ENCODE results near the gene PRPH2.
"Not testable (repeated sequence)": the region's sequence is repeated elsewhere in the genome, so short reads cannot be mapped to it uniquely, and the experiment has no call there.

Gene PRPH2

GRCh38 chr6:42696526-42697267 lies 25.7 kb downstream of the PRPH2 start:
- DNase-seq, result peak; percentile 77

- peak; percentile 87 for DNase-seq
These were observed 27.8 kb downstream of the PRPH2 start for GRCh38 chr6:42694586-42694985.

GRCh38 chr6:42693725-42694323 lies 28.6 kb downstream of the PRPH2 start:
- no peak for DNase-seq

- peak; percentile 50 for DNase-seq
These were observed 30.1 kb downstream of the PRPH2 start for GRCh38 chr6:42692137-42692911.

- no peak for DNase-seq
These were observed 31.5 kb downstream of the PRPH2 start for GRCh38 chr6:42690872-42691271.

GRCh38 chr6:42690151-42690702 lies 32.2 kb downstream of the PRPH2 start:
- DNase-seq, result no peak

GRCh38 chr6:42689371-42689770 lies 33.0 kb downstream of the PRPH2 start:
- no peak for DNase-seq

- no peak for DNase-seq
These were observed 34.1 kb downstream of the PRPH2 start for GRCh38 chr6:42688281-42688680.

- no peak for DNase-seq
These were observed 43.0 kb downstream of the PRPH2 start for GRCh38 chr6:42679358-42679757.

- no peak for DNase-seq
These were observed 47.6 kb downstream of the PRPH2 start for GRCh38 chr6:42674780-42675179.

- not testable (repeated sequence) for DNase-seq
These were observed 48.0 kb downstream of the PRPH2 start for GRCh38 chr6:42674368-42674767.

GRCh38 chr6:42664718-42665117 lies 57.7 kb downstream of the PRPH2 start:
- no peak for DNase-seq

GRCh38 chr6:42661540-42662153 lies 60.8 kb downstream of the PRPH2 start:
- DNase-seq, result peak; percentile 66

- DNase-seq, result no peak
These were observed 62.6 kb downstream of the PRPH2 start for GRCh38 chr6:42659806-42660205.

GRCh38 chr6:42653851-42654250 lies 68.5 kb downstream of the PRPH2 start:
- DNase-seq, result no peak

- DNase-seq, result no peak
These were observed 70.2 kb downstream of the PRPH2 start for GRCh38 chr6:42652024-42652746.

Measured in fibroblast of skin of abdomen (primary cell).